Esophagus squamous epithelium (tissue), 5 donors: ENCODE data around the gene CAMP. TPM values are rescaled to one million over a fixed set of nuclear protein-coding genes. Genes with fewer than 3 reads are reported as not detected.
"Not testable (repeated sequence)": the region's sequence is repeated elsewhere in the genome, so short reads cannot be mapped to it uniquely, and the experiment has no call there.

Source experiments
- DNase-seq: peaks from one replicate; lab custom pipeline; 2025; lab: John Stamatoyannopoulos, UW
- H3K27ac ChIP-seq, 4 donors: fragments of 200-600 bp; sonication (generic); one replicate each; pipeline ENCODE4 v1.5.1; 2016 to 2019; ENCODE audit warnings: mild to moderate bottlenecking in 1 of 4
- H3K27me3 ChIP-seq, 4 donors: fragments of 200-600 bp; sonication (generic); 1 replicate in 3 of 4; 2 replicates in 1 of 4; pipeline versions ENCODE4 v1.5.1 to v1.6.0; 2017 to 2021; ENCODE audit warnings: antibody characterized with exemption in 1 of 4
- H3K36me3 ChIP-seq, 3 donors: fragments of 200-600 bp; sonication (generic); one replicate each; pipeline ENCODE4 v1.5.1; 2016 to 2019
- H3K4me1 ChIP-seq, 3 donors: fragments of 200-600 bp; sonication (generic); one replicate each; pipeline ENCODE4 v1.5.1; 2017 to 2019
- H3K4me3 ChIP-seq, 4 donors: fragments of 200-600 bp; sonication (generic); 1 replicate in 3 of 4; 2 replicates in 1 of 4; pipeline ENCODE4 v1.5.1; 2016 to 2019; ENCODE audit warnings: mild to moderate bottlenecking in 2 of 4, moderate library complexity in 1 of 4
- H3K9me3 ChIP-seq, 3 donors: fragments of 200-600 bp; sonication (generic); one replicate each; pipeline ENCODE4 v1.5.1; 2016 to 2019
- POLR2A ChIP-seq, 4 donors: fragments of 450-650 bp; IDR thresholded peaks; one replicate each; pipeline ENCODE4 v1.6.1; 2017; ENCODE audit warnings: antibody characterized with exemption in 4 of 4, mild to moderate bottlenecking in 4 of 4, moderate library complexity in 3 of 4
- WGBS, 2 donors: methylation state at CpG; one replicate each; pipeline ENCODE4 v1.1.5; 2018; 5-methylcytosine and 5-hydroxymethylcytosine counted together
- intact Hi-C: fragments of 100-400 bp; cut with DNase I; formaldehyde crosslinking; loops from one replicate; pipeline ENCODE4 v1.15.0; 2022
- total RNA-seq, 4 donors: library from RNA; depleted of rRNA; stranded (reverse); fragments of >200 nt; gene quantifications; one replicate each; pipeline ENCODE4 v1.1.0, GENCODE V29; 2016
- TF ChIP-seq, protein P1 (sequence below), 6 experiments: fragments of 450-650 bp in 4 of 6; fragments of 200-600 bp in 2 of 6; sonication (generic) in 2 of 6; IDR thresholded peaks; one replicate each; pipeline ENCODE4 v1.5.1; 2016 to 2019; ENCODE audit warnings: antibody characterized with exemption in 6 of 6, mild to moderate bottlenecking in 4 of 6, moderate library complexity in 4 of 6
- donor health status: DM: yes; HTN: yes; CAD: no.

The CAMP gene
- total RNA-seq, 4 donors from 2014 or later, result 0.76 TPM; not detected in 3

DNA sequence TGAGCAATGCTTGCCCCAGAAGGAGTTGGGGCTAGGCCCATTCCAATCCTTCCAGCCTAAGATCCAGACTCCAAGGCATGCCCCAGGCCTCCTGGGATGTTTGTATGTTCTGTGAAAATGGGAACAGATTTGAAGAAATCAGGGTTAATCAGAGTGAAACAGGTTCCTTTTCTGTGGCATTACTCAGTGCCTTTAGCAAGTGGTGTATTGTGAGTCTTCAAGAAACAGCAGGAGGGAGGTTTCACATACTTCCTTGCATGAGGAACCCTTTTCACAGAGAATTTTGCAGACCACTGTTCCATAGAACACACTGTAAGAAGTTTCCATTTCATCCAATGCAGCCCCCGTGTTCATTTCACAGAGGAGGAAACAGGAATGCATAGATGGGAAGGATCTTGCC lies 26.7 kb upstream of the CAMP start:
- intact Hi-C loops, result no loop called here
- no peak overlapping the region for H3K4me3 ChIP-seq
- H3K4me1 ChIP-seq, result peaks cover 0 to 15% (median 4%) of the 10 kb centered on the region in 3 donors
- TF ChIP-seq, protein P1, sequence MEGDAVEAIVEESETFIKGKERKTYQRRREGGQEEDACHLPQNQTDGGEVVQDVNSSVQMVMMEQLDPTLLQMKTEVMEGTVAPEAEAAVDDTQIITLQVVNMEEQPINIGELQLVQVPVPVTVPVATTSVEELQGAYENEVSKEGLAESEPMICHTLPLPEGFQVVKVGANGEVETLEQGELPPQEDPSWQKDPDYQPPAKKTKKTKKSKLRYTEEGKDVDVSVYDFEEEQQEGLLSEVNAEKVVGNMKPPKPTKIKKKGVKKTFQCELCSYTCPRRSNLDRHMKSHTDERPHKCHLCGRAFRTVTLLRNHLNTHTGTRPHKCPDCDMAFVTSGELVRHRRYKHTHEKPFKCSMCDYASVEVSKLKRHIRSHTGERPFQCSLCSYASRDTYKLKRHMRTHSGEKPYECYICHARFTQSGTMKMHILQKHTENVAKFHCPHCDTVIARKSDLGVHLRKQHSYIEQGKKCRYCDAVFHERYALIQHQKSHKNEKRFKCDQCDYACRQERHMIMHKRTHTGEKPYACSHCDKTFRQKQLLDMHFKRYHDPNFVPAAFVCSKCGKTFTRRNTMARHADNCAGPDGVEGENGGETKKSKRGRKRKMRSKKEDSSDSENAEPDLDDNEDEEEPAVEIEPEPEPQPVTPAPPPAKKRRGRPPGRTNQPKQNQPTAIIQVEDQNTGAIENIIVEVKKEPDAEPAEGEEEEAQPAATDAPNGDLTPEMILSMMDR (IDR thresholded peaks at IDR 0.05), result no peak
- TF ChIP-seq POLR2A (IDR thresholded peaks at IDR 0.05), result no peak
- DNase-seq, result no peak
- 56 to 100% methylated on average over 1 of the region's 1 CpG for WGBS, 2 donors
- no peaks in the 10 kb centered on the region for H3K36me3 ChIP-seq
- H3K27ac ChIP-seq, result no peak overlapping the region
- H3K9me3 ChIP-seq, result no peaks in the 10 kb centered on the region
- no peaks in the 10 kb centered on the region for H3K27me3 ChIP-seq

DNA sequence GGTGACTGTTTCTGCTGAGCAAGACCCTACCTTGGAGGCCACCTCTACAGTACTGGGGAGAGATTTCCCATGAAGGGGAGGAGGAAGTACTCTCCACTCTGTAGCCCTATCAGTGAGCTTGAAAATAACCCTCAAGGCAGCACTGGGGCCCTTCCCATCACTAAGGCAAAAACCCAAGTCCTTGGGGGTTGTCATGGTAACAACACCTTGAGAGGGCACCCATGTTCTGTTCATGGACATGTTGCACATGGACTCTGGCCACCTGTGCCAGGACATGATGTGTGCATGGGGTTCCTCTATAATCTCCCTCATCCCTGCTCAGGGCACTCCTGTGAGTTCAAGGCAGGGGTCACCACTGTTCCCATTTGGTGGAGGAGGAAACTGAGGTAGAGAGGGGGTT lies 24.2 kb upstream of the CAMP start:
- no peak for DNase-seq
- H3K9me3 ChIP-seq, result no peaks in the 10 kb centered on the region
- peaks cover 0 to 13% (median 4%) of the 10 kb centered on the region in 3 donors for H3K4me1 ChIP-seq
- H3K27me3 ChIP-seq, result no peaks in the 10 kb centered on the region
- intact Hi-C loops, result no loop called here
- no peak overlapping the region for H3K4me3 ChIP-seq
- no peak overlapping the region for H3K27ac ChIP-seq
- no peaks in the 10 kb centered on the region for H3K36me3 ChIP-seq
- no peak for TF ChIP-seq POLR2A (IDR thresholded peaks at IDR 0.05)
- TF ChIP-seq, protein P1 (IDR thresholded peaks at IDR 0.05), result no peak

DNA sequence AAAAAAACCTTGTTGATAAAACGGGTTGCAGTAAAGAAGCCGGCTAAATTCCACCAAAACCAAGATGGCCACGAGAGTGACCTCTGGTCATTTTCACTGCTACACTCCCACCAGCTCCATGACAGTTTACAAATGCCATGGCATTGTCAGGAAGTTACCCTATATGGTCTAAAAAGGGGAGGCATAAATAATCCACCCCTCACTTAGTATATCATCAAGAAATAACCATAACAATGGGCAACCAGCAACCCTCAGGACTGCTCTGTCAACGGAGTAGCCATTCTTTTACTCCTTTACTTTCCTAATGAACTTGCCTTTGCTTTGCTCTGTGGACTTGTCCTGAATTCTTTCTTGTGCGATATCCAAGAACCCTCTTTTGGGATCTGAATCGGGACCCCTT lies 20.7 kb upstream of the CAMP start:
- no peak overlapping the region for H3K27ac ChIP-seq
- H3K9me3 ChIP-seq, result no peaks in the 10 kb centered on the region
- H3K4me3 ChIP-seq, result no peak overlapping the region
- WGBS, 2 donors, result 77 to 78% methylated on average over 6 of the region's 6 CpGs
- TF ChIP-seq POLR2A (IDR thresholded peaks at IDR 0.05), result no peak
- no peaks in the 10 kb centered on the region for H3K4me1 ChIP-seq
- DNase-seq, result no peak
- no peaks in the 10 kb centered on the region for H3K27me3 ChIP-seq
- intact Hi-C loops, result no loop called here
- H3K36me3 ChIP-seq, result no peaks in the 10 kb centered on the region

DNA sequence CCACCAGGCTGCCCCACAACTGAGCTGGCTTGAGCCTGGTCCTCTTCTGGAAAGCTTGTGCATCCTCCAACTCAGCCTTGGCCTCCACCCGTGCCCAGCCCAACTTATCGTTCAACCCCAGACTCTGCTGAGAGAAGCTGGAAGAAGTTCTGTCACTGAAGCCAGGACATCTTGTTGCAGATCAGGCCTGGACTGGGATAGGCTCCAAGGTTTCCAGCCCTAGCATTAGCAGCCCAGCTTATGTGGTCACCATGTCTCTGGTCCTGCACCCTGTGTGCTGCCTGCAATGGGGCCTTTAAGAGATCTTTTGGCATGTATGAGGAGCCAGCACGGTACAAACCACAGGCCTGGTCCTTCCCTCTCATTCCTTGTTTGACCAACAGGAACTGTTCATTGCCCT lies 15.2 kb upstream of the CAMP start:
- Histone ChIP-seq H3K27me3 (no peaks in the 10 kb centered on the region), H3K4me1 (no peaks in the 10 kb centered on the region), H3K4me3 (no peak overlapping the region), H3K9me3 (no peaks in the 10 kb centered on the region), H3K27ac (no peak overlapping the region), H3K36me3 (no peaks in the 10 kb centered on the region)
- intact Hi-C loops, result no loop called here
- DNase-seq, result no peak
- WGBS, 2 donors, result 83% methylated on average over 2 of the region's 3 CpGs; no CpG with 5 or more reads in 1 of the 2 donors
- TF ChIP-seq, protein P1 (IDR thresholded peaks at IDR 0.05), result no peak
- TF ChIP-seq POLR2A (IDR thresholded peaks at IDR 0.05), result no peak

DNA sequence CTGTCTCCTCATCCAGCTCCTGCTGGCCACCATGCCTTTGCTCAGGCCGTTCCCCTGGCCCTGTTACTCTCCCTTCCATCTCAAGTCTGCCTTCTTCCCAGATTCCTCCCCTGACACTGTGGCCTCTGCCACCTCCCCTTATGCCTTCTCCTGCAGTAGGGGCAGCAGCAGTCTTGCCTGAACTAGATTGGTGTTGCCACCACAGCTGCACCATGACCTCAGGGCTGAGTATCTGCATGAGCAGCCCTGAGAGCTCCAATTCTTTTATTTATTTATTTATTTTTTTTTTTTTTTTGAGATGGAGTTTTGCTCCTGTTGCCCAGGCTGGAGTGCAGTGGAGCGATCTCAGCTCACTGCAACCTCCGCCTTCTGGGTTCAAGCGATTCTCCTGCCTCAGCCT lies 13.8 kb upstream of the CAMP start:
- H3K27me3 ChIP-seq, result no peaks in the 10 kb centered on the region
- WGBS, 2 donors, result 82 to 92% methylated on average over 4 of the region's 4 CpGs

DNA sequence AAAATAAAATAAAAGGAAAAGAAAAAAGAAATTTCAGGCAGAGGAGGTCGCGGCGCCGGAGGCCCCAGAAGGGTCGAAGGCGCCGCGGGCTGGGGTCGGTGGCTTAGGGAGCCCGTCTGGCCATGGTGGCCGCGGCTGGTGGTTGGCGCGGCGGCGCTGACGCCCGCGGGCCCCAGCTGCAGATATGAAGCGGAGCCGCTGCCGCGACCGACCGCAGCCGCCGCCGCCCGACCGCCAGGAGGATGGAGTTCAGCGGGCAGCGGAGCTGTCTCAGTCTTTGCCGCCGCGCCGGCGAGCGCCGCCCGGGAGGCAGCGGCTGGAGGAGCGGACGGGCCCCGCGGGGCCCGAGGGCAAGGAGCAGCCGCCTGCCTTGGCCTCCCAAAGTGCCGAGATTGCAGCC lies 12.8 kb upstream of the CAMP start:
- H3K27ac ChIP-seq, H3K36me3 ChIP-seq, intact Hi-C loops, H3K27me3 ChIP-seq, H3K9me3 ChIP-seq, H3K4me3 ChIP-seq, DNase-seq: not testable (repeated sequence)
- peaks cover 0 to 11% (median 8%) of the 10 kb centered on the region in 3 donors for H3K4me1 ChIP-seq
- WGBS, 2 donors, result 60% methylated on average over 1 of the region's 48 CpGs; no CpG with 5 or more reads in 1 of the 2 donors

More for the DNA sequence above, 13.8 kb upstream of the CAMP start:
- Histone ChIP-seq H3K9me3 (no peaks in the 10 kb centered on the region), H3K36me3 (no peaks in the 10 kb centered on the region), H3K4me3 (no peak overlapping the region), H3K27ac (no peak overlapping the region), H3K4me1 (no peaks in the 10 kb centered on the region)
- intact Hi-C loops, result no loop called here
- no peak for TF ChIP-seq POLR2A (IDR thresholded peaks at IDR 0.05)
- TF ChIP-seq, protein P1 (IDR thresholded peaks at IDR 0.05), result no peak
- no peak for DNase-seq

DNA sequence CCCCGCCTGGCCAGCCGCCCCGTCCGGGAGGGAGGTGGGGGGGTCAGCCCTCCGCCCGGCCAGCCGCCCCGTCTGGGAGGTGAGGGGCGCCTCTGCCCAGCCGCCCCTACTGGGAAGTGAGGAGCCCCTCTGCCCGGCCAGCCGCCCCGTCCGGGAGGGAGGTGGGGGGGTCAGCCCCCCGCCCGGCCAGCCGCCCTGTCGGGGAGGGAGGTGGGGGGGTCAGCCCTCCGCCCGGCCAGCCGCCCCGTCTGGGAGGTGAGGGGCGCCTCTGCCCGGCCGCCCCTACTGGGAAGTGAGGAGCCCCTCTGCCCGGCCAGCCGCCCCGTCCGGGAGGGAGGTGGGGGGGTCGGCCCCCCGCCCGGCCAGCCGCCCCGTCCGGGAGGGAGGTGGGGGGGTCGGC lies 11.5 kb upstream of the CAMP start:
- DNase-seq, H3K4me3 ChIP-seq, H3K36me3 ChIP-seq, H3K9me3 ChIP-seq, H3K27ac ChIP-seq, intact Hi-C loops, H3K27me3 ChIP-seq: not testable (repeated sequence)
- WGBS, 2 donors, result no CpG with 5 or more reads among the region's 36 CpGs
- H3K4me1 ChIP-seq, result peaks cover 6 to 23% (median 18%) of the 10 kb centered on the region in 3 donors
